Dedifferentiated amniotic fluid mesenchymal stem cell (primary cell): ENCODE results near the gene SRD5A1.
A peak's percentile ranks its signal among the peaks of the same experiment; 100 is the strongest.

Experiments used
- DNase-seq: peaks from one replicate; pipeline ENCODE4 v3.0.0-alpha.2; 2016; ENCODE audit errors: extremely low spot score

Gene SRD5A1, protein sequence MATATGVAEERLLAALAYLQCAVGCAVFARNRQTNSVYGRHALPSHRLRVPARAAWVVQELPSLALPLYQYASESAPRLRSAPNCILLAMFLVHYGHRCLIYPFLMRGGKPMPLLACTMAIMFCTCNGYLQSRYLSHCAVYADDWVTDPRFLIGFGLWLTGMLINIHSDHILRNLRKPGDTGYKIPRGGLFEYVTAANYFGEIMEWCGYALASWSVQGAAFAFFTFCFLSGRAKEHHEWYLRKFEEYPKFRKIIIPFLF

DNA sequence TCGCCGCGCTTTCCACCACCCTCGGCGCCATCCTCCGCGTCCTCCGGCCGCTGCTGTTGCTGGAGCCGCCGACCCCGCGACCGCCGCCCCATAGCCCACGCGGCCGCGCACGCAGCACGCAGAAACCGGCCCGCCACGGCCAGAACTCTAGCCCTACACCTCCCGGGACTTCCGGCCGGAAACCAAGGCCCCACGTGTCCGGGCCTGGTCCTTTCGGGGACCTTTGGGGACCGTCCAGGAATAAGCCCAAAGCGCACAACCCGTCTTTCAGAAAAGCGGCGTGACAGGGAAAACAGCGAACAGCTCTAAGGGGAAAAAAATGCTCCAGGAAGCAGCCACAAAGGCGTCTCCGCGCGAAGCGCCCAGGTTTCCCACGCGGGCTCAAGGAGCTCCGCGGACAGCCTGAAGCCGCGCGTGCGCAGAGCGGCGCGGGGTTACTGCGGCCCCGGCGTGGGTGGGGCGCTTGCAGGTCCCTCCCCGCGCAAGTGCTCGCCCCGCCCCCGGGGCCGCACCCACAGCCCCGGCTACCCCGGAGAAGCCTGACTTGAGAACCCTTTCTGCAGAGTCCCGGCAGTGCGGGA, at the start of gene SRD5A1, which contains the start of gene NSUN2:
SRD5A1 (plus strand) TSS at position 553 of the 581 bp plus-strand sequence. CDS start 137 bp downstream, outside the sequence.
NSUN2 (minus strand) TSS at position 157 of the 581 bp plus-strand sequence; CDS start at position 92, 65 bp downstream.
- peak; percentile 84 for DNase-seq

DNA sequence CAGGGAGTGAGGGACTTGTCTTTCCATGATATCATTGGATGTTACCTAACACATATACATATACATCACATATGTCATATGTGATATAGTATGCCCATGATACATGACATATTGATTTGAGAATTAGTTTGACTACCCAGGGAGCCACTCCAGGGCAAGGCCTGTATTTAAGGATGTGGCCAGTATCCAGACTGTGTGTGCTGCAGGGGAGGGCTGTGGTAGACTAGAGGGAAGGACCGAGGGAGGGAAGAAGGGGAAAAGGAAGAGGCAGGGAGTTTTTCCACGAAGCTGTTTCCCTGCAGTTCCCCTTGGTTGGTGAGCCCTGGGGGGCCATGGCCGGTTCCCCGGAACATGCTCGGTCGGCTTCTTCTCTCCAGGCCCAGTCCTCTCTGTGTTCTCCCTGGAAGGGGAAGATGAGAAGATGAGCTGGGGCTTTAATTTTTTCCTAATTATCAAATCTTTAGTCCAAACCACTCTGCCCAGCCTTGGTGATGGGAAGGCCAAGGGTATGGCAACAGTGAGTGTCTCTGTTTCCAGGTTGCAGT, 49.1 kb upstream of the SRD5A1 start:
- no peak for DNase-seq

DNA sequence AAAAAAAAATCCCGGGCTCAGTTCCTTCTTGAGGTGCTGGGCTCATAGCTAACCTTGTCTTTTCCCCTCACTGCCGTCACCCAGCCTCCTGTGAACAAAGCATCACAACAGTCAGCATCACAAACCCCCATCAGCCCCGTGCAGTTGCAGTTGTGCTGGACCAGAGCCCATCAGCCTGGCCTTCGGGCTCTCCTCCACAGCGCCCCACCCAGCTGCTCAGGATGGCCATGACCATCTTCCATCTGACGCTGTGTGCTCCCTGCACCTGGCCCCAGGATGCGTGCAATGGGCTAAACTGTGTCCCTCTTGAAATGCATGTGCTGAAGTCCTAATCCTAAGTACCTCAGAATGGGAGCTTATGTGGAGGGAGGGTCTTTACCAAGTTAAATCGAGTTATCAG, 48.5 kb upstream of the SRD5A1 start:
- DNase-seq, result no peak

DNA sequence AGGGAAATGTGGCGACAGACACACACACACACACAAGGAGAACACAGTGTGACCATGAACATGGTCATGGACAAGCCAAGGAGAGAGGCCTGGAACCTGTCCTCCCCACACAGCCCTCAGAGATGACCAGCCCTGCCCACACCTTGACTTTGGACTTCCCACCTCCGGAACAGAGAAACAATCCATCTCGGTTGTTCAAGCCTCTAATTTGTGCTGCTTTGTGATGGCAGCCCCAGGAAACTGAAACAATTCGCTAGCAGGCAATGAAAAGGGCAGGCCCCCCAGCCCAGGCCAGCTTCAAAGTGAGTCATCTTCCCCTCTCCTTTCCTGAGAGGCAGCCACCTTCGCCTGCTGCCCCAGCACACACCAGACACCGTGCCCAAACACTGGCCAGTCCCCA, 48.1 kb upstream of the SRD5A1 start:
- DNase-seq, result no peak

DNA sequence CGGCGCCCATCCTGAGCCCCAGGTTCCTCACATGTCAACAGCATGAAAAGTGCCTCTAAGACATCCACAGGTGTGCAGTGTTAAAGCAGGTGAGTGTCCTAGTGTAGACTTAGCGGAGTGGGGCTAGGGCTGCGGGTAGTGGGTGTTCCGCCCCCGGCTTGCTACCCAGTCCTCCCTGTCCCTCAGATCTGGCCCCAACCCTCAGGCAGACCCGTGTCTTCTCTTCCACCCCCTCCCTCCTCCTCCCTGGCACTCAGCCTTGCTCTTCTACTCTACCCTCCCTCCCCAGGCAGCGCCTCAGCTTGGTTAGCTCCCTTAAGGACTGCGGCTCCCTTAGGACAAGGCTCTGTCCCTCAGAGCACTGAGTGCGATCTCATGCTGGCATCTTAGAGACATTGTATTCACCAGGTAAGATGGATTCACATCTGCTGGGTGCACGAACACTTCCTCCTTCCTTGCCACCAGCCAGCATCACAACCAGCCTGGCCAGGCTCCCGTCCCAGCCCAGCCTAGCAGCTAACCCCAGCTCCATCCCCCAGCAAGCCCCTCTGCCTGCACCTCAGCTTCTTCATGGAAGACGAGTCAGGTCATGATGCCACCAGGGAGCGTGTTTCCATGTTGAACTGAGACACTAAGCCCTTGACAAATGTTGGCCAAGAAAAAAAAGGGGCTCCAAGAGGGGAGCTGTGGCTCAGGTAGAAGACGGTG, 47.1 kb upstream of the SRD5A1 start:
- no peak for DNase-seq

DNA sequence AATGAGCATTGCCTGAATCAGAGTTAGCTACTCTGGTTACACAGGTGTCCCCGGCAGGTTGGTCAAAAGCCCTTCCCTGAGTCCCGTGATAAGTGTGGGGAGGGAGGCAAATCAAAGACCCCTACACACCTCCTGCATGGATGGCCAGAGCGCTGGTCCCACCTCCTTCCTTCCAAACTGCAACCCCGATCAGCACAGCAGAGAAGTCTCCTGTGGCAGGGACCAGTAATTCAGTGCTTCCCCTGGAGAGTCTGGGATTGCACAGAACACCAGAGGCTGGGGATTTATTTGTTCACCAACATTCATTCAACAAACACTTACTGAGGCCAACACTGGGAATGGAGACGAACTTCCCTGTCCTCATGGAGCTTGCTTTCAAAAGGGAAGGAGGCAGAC, 46.6 kb upstream of the SRD5A1 start:
- no peak for DNase-seq

DNA sequence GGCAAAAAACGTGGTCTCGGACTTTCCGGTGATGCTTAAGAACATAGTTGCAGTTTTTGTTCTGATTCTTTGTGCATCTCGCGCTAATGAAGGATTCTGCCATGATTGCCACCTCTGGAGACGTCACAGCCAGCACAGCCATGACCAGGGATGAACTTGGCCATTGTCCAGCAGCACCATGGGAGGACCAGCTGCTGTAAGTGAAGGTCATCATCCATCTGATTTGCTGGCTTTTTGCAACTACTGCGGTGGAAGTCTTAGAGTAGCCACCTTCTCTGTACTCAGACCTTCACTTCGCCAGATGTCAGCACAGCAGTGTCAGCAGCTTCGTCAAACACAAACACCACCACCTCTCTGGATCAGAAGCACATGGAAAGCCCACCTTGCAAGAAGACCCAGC, 46.1 kb upstream of the SRD5A1 start:
- DNase-seq, result no peak

DNA sequence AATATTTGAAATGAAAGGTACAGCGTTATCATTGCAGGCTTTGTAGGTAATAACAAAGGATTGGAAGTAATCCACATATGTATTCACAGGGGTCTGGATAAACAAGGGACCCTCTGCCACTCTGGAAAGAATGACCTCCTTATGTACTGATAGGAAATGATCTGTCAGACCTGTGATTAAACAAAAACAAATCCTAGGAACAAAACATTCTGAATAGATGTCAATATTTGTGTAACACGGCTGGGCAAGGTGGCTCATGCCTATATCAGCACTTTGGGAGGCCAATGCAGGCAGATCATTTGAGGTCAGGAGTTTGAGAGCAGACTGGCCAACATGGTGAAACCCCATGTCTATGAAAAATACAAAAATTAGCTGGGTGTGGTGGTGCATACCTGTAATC, 42.7 kb upstream of the SRD5A1 start:
- DNase-seq, result no peak

DNA sequence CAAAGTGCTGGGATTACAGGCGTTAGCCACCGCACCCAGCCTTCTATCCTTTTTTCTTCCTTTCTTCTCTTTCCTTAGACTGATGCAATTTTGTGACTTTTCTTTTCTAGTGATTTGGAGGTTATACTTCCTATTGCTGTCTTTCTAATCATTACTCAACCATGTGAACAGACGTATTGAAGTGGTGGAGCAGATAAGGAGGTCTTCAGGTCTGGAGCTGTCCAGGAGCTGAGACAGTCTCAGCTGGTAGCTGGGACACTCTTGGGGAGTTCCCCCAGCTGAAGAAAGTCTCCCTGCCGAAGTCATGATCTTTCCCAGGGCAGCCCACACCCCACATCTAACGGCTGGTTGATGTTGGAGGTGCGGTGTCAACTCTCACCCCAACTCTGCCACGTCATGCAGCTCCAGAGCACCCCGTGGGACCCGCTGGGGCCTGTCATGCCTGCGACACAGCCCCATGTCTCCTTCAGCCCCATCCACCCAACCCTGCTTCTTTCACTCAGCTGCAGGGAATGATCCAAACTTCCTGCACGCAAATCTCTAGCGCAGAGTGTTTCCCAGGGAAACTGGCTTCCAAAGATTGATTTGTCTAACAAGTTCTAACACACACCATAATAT, 41.5 kb upstream of the SRD5A1 start:
- DNase-seq, result no peak

DNA sequence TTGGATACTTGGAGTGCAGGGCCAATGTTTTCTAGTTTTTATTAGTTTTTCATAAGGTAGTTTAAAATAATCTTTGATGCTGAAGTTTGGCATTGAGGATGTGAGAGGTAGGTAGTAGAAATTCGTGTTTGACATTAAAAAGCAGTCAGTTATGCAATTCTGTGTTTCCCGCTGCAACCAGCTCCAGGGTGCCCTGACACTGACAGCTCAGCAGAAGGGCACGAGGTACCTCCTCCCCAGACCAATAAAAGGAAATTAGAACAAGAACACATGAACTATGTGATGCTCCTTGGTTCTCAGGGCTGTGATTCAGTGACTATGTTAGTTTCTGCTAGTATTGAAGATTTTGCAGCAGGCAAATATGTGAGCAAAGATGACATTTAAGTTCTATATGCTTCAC, 40.6 kb upstream of the SRD5A1 start:
- no peak for DNase-seq

DNA sequence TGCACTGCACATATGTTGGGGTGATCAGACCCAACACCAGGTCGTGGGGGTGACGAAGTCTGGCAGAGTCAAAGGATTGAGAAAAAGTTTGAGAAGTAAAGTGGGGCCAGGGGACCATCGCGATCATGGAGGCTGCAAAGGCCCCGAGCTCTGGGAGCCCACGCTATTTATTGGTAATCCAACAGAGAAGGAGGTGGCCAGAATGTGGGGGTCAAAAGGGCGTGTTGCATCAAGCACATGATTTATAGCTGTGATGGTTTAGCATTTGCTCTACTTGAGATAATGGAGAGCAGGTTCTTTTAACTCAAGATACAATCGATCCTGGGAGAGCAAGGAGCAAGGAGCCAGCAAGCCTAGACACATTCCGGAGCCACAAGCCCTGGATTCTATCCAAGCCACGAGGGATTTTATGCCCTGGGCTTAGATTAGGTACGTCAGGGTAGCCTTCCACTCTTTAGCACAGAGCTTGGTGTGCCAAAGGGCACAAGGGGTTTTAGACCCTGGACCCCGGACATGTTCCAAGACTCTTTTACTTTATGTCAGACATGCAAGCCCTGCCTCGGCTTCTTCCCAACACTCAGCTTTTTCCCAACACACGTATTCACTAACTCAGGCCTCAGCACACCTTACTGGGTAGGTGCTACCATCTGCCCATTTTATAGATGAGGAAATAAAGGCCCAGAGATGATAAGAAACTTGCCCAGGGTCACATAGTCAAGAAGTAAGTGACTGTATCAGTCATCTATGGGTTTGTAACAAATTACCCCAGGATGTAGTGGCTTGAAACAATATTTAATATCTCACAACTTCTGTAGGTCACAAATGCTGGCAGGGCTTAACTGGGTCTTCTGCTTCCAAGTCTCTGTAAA, 39.9 kb upstream of the SRD5A1 start:
- no peak for DNase-seq

DNA sequence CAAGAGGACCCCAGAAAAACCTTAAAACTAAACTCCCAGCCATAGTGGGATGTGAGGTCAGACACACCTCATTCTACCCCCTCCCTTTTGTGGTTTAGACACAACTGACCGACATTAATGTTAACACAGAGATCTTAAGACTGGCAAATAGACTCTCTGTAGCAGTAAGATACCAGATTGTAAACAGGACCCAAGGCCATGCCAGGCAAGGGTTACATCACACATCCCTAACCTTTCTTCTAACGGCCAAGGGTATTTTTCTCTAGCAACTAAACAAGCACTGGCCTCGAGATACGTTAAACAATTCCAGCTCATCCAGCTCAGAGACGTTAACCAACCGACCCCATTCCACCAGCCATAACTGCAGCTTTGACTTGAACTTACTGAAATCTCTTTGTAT, 39.2 kb upstream of the SRD5A1 start:
- DNase-seq, result no peak

DNA sequence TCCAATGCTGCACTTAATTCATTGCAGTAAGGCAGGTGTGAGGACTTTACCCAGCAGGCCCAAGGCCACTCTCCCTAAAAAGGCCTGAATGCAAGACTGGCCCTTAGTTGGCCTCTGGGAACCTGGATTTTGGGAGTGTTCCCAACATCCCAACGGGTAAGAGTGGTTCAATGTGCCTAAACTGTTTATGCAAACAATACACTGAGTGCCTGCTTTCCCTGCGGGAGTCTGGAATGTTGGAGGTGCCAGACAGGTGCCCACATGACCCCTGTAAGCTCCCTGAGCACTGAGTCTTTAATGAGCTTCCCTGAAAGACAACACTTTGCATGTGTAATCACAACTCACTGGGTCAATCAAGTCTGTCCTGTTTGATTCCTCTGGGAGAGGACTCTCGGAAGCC, 37.8 kb upstream of the SRD5A1 start:
- DNase-seq, result no peak

DNA sequence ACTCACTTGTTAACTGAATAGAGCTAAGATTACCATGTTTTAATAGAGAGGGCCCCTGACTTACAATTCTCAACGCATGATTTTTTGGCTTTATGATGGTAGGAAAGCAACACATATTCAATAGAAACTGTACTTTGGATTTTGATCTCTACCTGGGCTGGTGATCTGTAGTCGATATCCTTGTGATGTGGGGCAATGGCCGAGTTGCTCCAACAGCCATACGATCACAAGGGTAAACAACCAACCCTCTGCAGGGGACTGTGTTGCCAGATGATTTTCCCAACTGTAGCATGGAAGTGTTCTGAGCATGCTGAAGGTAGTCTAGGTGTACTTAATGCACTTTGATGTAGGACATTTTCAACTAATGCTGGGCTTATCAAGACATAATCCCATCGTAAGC, 36.9 kb upstream of the SRD5A1 start:
- no peak for DNase-seq

DNA sequence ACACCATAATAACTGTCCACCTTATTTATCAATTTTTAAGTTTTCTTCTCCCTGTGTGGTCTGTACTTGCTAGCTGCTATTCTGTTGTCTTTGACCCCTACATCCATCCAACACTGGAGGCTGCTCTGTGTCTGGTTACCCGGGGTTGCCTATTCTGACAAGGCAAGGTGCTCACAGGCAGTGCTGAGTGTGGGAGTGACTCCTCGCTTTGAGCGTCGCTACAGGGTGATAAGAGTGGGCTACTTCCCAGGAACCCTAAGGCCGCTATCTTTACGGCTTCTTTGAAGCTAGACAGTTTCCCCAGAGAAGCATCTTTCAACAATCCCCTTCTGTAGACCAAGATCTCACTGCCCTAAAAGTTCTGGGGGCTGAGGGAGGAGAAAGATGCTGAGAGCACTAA, 35.7 kb upstream of the SRD5A1 start:
- DNase-seq, result no peak

DNA sequence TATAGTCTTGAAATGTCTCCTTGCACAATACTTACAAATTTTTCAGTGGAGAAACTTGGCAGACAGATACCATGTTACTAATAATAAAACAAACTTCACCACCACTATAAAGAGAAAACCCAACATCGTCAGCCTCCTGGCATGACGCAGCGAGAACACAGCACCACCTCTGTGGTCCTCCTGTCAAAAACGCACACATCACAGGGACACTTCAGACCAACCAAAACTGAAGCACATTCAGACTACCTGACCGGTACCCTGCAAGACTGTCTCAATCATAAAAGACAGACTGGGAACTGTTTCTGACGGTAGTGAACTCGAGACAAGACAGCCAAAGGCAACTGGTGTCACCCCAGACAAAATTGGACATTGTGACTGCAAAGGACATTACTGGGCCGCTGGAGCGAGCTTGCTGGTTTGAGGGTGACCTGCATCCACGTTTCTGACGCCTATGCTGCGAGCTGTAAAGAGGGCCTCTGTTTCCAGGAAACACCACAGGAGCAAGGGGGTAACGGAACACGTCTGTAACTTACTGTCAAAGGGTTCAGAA, 34.8 kb upstream of the SRD5A1 start:
- no peak for DNase-seq

DNA sequence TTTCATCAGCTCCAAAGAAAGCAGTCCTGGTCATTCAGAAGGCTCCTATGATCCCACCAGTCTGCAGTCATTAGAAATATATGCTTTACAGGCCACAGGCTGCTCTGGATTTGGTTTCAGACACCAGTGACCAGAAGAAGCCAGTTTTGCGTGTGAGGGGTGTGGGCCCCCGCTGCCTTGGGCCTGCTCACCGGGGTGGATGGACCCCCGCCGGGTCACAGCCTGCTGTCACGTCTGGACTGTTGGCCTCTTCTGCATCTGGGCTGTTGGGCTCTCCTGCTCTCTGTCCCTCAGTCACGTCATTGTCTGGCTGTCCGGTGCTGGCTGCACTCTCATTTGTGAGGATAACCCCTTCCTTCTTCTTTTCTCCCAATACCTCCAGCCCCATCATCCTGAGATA, 33.5 kb upstream of the SRD5A1 start:
- DNase-seq, result no peak

DNA sequence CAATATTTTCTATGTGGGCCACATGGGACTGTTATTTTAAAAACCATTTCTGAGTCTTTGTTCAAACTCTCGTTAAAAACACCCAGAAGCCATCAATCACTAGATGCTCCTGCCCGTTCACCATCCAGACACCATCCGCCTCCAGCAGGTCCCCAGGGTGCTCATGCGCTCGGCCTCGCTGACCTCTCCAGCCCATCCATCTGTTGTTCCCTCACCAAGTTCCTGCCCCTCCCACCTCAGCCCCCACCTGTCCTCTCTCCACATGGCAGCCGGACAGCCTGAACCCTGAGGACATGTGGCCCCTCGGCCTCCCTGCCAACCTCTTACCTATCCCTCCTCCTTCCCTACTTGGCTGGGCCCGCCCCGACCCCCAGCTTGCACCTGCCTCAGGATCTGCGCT, 32.0 kb upstream of the SRD5A1 start:
- DNase-seq, result no peak

DNA sequence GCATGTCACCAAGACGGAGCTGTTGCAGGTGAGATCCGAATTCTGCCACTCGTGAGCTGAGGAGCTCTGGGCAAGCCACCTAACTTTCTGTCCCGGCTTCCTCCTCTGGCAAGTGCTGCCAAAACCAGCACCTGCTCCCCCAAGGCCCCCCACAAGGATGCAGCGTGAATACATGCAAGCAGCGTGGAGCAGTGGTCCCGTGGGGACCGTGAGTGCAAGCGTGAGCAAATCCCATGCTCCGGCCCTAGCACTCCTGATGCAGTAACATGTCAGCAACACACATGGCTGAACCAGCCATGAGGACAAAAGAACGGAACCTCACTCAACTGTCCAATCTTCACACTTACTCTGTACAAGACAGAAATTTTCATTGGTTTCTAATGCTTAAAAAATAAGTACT, 31.4 kb upstream of the SRD5A1 start:
- no peak for DNase-seq

DNA sequence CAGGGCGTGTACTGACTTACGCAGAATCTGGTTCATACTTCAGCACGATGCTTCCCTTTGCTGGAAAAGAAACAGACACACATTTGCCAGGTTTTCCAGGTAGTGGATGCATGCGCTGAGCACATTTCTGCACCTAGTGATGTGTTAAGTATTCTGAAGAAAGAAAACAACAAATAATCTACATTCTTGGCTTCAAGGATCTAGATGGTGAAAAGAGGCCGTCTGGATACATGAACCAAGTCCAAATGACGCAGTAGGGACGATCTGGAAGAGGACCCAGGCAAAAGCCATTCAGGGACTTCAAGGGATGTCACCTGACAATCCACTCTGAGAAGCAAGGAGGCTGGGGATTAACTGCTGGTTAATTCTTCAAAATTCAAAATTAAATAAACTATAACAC, 30.8 kb upstream of the SRD5A1 start:
- no peak for DNase-seq

DNA sequence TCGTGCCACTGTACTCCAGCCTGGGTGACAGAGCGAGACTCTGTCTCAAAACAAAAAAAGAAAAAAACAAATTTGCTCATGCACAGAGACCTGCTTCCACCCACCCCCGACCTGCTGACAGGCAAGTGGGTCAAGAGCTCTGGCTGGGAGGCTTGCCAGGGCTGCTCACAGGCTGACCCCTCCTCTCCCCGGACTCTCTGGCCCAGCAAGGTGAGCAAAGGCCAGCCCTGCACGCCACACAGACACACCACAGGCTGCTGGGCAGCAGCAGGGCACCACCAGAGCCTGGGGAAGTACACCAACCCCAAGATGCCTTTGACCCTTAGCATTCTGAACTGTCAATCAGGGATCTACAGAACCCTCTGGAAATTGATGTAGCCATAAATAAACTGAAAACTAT, 29.6 kb upstream of the SRD5A1 start:
- DNase-seq, result no peak
